KBM-7 (cell line): ENCODE results near the gene RBM46.

ENCODE experiments used
- DNase-seq: peaks from one replicate; pipeline ENCODE4 v3.0.0-alpha.2; 2015
- in situ Hi-C: fragments of 300-500 bp; cut with MboI; formaldehyde crosslinking; loops from 2 replicates; pipeline ENCODE4 v1.14.3; 2020; ENCODE audit warnings: low sequenced_read_pairs, low pct_unique_long_range_greater_than_20kb, mixed read lengths

RBM46 gene

DNA sequence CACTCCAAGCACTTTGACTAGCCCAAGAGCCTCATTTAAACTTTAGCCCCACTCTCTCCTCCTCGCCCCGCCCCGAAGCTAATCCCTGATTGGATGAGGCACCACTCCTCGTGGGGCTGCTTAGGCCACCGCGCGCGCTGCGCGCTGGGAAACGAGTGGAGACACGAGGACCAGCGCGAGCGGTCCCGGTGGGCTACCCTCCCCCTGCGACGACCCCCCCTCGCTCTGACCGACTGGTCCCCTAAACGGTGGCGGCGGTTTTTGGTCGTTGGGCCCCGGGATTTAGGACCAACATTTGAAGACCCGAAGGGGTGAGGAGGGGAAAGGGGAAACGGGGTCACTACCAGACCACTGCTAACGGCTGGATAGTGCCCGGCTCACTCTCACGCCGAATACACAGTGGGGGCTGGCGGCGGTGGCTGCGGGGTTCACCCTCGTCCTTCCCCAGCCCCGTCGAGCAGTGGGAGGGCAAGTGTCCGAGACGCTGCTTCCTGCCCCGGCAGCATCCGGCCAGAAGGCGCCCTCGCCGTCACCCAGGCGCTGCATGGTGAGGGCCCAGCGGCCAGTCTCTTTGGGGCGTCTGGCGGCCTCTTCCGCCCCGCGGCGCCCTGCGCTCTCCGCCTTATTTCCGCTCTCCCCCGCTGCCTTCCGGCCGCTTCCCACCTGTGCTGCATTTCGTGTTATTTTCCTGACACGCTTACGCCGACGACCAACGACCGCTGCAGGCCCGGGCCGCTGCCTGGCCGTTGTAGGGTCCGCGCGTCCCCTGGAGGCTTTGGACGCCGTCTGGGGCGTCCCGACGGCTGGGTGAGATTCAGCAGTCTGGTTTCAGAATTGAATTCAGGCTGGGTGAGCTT, at the start of gene RBM46:
RBM46 (plus strand) TSS at position 147 of the 857 bp plus-strand sequence. CDS start 15,481 bp downstream, outside the sequence.
- in situ Hi-C loops, result no loop called here
- DNase-seq, result no peak

- in situ Hi-C loops, result no loop called here
- no peak for DNase-seq
These were observed 49.3 kb upstream of the RBM46 start for GRCh38 chr4:154731756-154732155.

DNA sequence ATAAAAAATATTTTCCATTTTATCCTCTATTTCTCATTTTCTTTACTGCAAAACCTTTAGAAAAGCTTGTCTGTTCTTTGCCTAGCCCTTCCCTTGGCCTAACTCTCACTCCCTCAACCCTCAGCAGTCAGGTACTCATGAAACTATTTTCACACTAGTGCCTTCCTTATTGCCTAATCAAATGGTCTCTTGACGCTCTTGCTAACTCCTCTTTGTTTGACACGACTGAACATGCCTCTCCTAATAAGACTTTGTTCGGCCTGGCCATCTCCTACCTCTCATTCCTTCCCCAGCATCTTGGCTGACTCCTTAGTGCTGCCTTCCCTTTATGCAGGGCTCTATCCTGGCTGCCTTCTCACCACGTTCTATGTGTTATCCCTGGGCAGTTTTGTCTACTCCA, 48.4 kb upstream of the RBM46 start:
- in situ Hi-C loops, result no loop called here
- no peak for DNase-seq

- in situ Hi-C loops, result no loop called here
- DNase-seq, result no peak
These were observed 44.3 kb upstream of the RBM46 start for GRCh38 chr4:154736770-154737169.

DNA sequence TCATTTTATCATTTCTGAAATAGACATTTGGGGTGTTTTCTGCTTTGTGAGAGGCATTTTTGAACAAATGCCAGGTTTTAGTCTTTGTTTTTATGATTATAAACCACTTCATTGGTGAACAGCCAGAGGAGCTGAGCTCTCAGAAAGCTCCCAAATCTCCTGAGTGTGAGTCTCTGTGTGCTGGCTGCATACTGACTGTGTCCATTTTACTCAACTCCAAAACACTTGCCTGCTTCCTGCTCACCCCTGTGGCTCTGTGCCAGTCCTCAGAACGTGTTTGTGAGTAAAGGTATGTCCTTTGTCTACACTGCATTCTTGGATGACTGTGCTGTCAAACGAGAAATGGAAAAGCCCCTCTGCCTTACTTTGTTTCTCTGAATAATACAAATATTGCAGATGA, 42.6 kb upstream of the RBM46 start:
- DNase-seq, result no peak

GRCh38 chr4:154739111-154739510, 42.0 kb upstream of the RBM46 start:
- DNase-seq, result no peak
- in situ Hi-C loops, result no loop called here

More for the DNA sequence above, 42.6 kb upstream of the RBM46 start:
- in situ Hi-C loops, result no loop called here

DNA sequence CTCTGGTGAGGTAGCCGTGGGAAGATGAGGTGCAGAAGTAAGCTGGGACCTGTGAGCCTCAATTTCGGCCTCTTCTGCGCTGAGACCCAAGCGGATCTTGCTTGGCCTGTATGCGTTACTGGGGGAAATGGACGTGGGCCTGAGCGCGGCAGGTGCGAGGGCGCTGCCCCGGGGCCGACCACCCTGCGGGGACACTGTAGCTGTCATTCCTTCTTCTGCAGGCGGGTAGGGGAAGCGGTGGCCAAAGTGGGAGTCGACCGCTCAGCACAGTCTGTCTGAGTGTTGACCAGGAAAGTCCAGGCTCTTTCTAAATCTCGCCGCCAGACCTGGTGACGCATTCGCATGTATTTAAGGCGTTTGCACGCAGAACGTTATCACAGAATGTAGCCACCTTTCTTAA, 40.6 kb upstream of the RBM46 start:
- in situ Hi-C loops, result no loop called here
- DNase-seq, result no peak

DNA sequence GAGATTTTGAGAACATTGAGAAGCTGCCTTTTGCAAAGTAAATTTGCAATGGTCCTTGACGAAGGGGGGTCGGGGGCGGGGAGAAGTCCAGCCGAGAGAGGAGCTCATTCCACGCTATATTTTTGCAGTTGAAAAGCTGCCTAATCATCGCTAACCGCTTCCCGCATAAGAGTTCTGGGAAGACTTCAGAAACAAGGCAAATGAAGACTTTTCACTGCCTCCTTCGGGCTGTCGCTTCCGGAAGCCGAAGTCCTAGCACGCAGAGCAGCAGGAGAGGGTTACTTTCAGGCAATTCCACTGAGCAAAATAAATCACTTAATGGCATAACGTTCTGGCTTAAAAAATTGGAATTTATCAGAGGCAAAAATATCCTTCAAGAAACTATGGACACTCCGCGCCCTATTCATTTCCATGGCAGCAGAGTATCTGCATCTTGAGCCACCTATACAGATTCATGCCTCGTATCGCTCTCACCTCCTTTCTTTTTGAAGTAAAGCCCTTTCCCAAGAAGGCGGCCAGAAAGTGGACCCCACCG, 39.9 kb upstream of the RBM46 start:
- in situ Hi-C loops, result no loop called here
- no peak for DNase-seq

GRCh38 chr4:154741922-154742850, 38.9 kb upstream of the RBM46 start:
- in situ Hi-C loops, result no loop called here
- DNase-seq, result no peak

- in situ Hi-C loops, result no loop called here
- DNase-seq, result no peak
These were observed 37.3 kb upstream of the RBM46 start, which contains the start of gene LRAT for GRCh38 chr4:154743683-154744340. Gene LRAT (plus strand): TSS chr4:154744000. CDS start chr4:154744327, 327 bp downstream.

GRCh38 chr4:154744341-154744926, 36.6 kb upstream of the RBM46 start:
- in situ Hi-C loops, result no loop called here
- DNase-seq, result no peak

DNA sequence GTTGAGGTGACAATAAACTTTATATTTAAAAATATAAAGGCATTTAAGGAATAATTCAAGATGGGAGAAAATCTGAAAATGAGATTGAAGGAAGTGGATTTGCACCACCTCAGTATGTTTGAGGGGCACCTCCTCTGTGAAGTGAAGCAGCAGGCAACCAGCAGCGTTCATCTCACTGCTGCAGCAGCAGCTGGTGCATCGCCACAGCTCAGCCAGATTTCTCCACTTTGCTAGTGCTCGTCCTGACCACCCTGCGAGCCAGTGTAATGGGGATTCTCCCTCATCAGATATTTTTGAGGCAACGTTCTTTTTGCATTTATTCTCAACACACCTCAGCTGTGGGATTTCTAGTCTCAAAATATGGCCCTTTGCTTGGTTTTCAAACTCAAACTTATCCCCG, 23.4 kb upstream of the RBM46 start:
- in situ Hi-C loops, result no loop called here
- no peak for DNase-seq

- in situ Hi-C loops, result no loop called here
- no peak for DNase-seq
These were observed 20.2 kb upstream of the RBM46 start for GRCh38 chr4:154760895-154761294.

- DNase-seq, result no peak
- in situ Hi-C loops, result no loop called here
These were observed 2.8 kb upstream of the RBM46 start for GRCh38 chr4:154778264-154778663.

- in situ Hi-C loops, result no loop called here
- DNase-seq, result peak; percentile 17
These were observed 1.6 kb upstream of the RBM46 start for GRCh38 chr4:154779362-154779947.

DNA sequence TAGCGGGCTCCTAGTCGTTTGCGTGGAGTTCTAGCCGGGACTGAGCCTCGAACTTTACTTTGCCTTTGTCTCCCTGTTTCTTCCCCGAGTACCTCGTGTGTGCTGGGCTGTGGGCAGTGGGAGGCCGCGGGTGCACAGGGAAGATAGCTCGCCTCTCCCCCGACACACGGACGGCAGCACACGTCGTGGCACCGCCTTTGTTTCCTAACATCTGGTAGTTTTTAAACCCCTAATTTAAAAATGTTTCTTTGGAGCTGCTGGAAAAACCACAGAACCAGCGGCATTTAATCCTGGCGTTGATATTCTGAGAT, 866 bp downstream of the RBM46 start:
- DNase-seq, result no peak
- in situ Hi-C loops, result no loop called here

- DNase-seq, result peak; percentile 54
- in situ Hi-C loops, result no loop called here
These were observed 26.1 kb downstream of the RBM46 start for GRCh38 chr4:154807042-154807630.

GRCh38 chr4:154818230-154818629, 37.2 kb downstream of the RBM46 start:
- in situ Hi-C loops, result no loop called here

More at GRCh38 chr4:154818230-154818629, 37.2 kb downstream of the RBM46 start:
- no peak for DNase-seq
